Measurements from ENCODE around the gene GMFB. TPM values are rescaled to one million over a fixed set of nuclear protein-coding genes. Genes with fewer than 3 reads are reported as not detected.

The GMFB gene
- total RNA-seq, 1 experiment from 2014 or later = 53.8 TPM

DNA sequence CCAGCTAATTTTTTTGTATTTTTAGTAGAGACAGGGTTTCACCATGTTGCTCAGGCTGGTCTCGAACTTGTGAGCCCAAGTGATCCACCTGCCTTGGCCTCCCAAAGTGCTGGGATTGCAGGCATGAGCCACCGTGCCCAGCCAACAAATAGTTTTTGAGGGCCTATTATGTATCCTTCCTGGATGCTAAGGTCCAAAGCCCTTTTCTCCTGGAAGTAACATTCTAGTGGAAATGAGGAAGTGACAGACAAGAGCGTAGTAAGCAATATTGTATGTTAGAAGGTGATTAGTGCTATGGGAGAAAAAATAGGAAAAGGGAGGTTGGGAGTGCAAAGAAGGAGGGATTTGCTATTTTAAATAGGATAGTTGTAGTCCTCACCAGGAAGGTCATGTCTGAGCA lies 12.0 kb upstream of the GMFB start:
- no TSS peak for BruUV-seq (replicated peaks)
- H2AFZ ChIP-seq (ENCODE audit: low read depth, low read length, poor library complexity, severe bottlenecking) = no peak overlapping the region

More for the DNA sequence above, 12.0 kb upstream of the GMFB start:
- POLR2A ChIA-PET = no interaction called here
- Histone ChIP-seq H3K79me2 (ENCODE audit: insufficient read depth, low read length) (no peaks in the 10 kb centered on the region), H3K9me3 (ENCODE audit: control insufficient read depth in 1 of 2, insufficient read depth in 1 of 2, low read depth in 1 of 2, low read length in 2 of 2) (no peaks in the 10 kb centered on the region), H3K4me1 (ENCODE audit: control insufficient read depth in 1 of 2, insufficient read depth in 2 of 2, low read length in 2 of 2) (peaks cover 0 to 9% of the 10 kb centered on the region in 2 experiments; a peak in 3 of 4 replicates), H3K4me3 (replicated peaks in 1 of 2; ENCODE audit: low read depth in 1 of 2, low read length in 2 of 2) (no peak overlapping the region), H3K36me3 (ENCODE audit: control insufficient read depth in 1 of 2, insufficient read depth in 2 of 2, low read length in 2 of 2) (no peaks in the 10 kb centered on the region), H3K27me3 (ENCODE audit: insufficient read depth, low read length) (no peaks in the 10 kb centered on the region), H3K9ac (ENCODE audit: low read length) (no peak overlapping the region), H3K27ac (ENCODE audit: low read depth, low read length) (no peak overlapping the region), H3K4me2 (ENCODE audit: low read length) (no peak overlapping the region), H3K9me2 (ENCODE audit: insufficient read depth) (no peaks in the 10 kb centered on the region), H4K20me1 (ENCODE audit: insufficient read depth) (no peaks in the 10 kb centered on the region)
- CTCF ChIA-PET = no interaction called here
- intact Hi-C loops (cut with micrococcal nuclease) = no loop called here
- TF ChIP-seq ELF1 (IDR thresholded peaks at IDR 0.05; ENCODE audit: borderline replicate concordance, low read depth) (no peak), EZH2 (IDR thresholded peaks at IDR 0.05) (no peak), JUND (IDR thresholded peaks at IDR 0.05) (no peak), EGR1 (IDR thresholded peaks at IDR 0.05; ENCODE audit: low read depth) (no peak), POLR2A (IDR thresholded peaks at IDR 0.05; ENCODE audit: borderline replicate concordance, extremely low read depth, insufficient read depth, insufficient read length) (no peak), CEBPB (IDR thresholded peaks at IDR 0.05; ENCODE audit: low read depth) (no peak), YY1 (IDR thresholded peaks at IDR 0.05; ENCODE audit: extremely low read depth, insufficient replicate concordance, low read depth, low read length) (no peak), SRF (IDR thresholded peaks at IDR 0.05; ENCODE audit: low read depth) (no peak), ZFX (IDR thresholded peaks at IDR 0.05) (no peak)
- TF ChIP-seq, protein P1, sequence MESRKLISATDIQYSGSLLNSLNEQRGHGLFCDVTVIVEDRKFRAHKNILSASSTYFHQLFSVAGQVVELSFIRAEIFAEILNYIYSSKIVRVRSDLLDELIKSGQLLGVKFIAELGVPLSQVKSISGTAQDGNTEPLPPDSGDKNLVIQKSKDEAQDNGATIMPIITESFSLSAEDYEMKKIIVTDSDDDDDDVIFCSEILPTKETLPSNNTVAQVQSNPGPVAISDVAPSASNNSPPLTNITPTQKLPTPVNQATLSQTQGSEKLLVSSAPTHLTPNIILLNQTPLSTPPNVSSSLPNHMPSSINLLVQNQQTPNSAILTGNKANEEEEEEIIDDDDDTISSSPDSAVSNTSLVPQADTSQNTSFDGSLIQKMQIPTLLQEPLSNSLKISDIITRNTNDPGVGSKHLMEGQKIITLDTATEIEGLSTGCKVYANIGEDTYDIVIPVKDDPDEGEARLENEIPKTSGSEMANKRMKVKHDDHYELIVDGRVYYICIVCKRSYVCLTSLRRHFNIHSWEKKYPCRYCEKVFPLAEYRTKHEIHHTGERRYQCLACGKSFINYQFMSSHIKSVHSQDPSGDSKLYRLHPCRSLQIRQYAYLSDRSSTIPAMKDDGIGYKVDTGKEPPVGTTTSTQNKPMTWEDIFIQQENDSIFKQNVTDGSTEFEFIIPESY (IDR thresholded peaks at IDR 0.05; ENCODE audit: extremely low read depth, insufficient replicate concordance, low read length) = no peak
- TF ChIP-seq, protein P2, sequence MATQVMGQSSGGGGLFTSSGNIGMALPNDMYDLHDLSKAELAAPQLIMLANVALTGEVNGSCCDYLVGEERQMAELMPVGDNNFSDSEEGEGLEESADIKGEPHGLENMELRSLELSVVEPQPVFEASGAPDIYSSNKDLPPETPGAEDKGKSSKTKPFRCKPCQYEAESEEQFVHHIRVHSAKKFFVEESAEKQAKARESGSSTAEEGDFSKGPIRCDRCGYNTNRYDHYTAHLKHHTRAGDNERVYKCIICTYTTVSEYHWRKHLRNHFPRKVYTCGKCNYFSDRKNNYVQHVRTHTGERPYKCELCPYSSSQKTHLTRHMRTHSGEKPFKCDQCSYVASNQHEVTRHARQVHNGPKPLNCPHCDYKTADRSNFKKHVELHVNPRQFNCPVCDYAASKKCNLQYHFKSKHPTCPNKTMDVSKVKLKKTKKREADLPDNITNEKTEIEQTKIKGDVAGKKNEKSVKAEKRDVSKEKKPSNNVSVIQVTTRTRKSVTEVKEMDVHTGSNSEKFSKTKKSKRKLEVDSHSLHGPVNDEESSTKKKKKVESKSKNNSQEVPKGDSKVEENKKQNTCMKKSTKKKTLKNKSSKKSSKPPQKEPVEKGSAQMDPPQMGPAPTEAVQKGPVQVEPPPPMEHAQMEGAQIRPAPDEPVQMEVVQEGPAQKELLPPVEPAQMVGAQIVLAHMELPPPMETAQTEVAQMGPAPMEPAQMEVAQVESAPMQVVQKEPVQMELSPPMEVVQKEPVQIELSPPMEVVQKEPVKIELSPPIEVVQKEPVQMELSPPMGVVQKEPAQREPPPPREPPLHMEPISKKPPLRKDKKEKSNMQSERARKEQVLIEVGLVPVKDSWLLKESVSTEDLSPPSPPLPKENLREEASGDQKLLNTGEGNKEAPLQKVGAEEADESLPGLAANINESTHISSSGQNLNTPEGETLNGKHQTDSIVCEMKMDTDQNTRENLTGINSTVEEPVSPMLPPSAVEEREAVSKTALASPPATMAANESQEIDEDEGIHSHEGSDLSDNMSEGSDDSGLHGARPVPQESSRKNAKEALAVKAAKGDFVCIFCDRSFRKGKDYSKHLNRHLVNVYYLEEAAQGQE (IDR thresholded peaks at IDR 0.05; ENCODE audit: low read depth) = no peak
- TF ChIP-seq, protein P3, sequence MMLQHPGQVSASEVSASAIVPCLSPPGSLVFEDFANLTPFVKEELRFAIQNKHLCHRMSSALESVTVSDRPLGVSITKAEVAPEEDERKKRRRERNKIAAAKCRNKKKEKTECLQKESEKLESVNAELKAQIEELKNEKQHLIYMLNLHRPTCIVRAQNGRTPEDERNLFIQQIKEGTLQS (IDR thresholded peaks at IDR 0.05) = no peak
- TF ChIP-seq, protein P4, sequence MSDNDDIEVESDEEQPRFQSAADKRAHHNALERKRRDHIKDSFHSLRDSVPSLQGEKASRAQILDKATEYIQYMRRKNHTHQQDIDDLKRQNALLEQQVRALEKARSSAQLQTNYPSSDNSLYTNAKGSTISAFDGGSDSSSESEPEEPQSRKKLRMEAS (IDR thresholded peaks at IDR 0.05) = no peak
- TF ChIP-seq, protein P5, sequence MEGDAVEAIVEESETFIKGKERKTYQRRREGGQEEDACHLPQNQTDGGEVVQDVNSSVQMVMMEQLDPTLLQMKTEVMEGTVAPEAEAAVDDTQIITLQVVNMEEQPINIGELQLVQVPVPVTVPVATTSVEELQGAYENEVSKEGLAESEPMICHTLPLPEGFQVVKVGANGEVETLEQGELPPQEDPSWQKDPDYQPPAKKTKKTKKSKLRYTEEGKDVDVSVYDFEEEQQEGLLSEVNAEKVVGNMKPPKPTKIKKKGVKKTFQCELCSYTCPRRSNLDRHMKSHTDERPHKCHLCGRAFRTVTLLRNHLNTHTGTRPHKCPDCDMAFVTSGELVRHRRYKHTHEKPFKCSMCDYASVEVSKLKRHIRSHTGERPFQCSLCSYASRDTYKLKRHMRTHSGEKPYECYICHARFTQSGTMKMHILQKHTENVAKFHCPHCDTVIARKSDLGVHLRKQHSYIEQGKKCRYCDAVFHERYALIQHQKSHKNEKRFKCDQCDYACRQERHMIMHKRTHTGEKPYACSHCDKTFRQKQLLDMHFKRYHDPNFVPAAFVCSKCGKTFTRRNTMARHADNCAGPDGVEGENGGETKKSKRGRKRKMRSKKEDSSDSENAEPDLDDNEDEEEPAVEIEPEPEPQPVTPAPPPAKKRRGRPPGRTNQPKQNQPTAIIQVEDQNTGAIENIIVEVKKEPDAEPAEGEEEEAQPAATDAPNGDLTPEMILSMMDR (IDR thresholded peaks at IDR 0.05 in 2 of 3, conservative IDR thresholded peaks at IDR 0.05 in 1 of 3; ENCODE audit: borderline replicate concordance in 1 of 3, insufficient read depth in 1 of 3, low read depth in 2 of 3, low read length in 2 of 3) = no peak
- no peak for DNase-seq (ENCODE audit: low read depth, low spot score)
- ATAC-seq = no peak
- RAD21 ChIA-PET (ENCODE audit: low non-redundant PET in 1 of 2, low total read pairs in 2 of 2, uncharacterized antibody in 2 of 2, unreplicated experiment in 2 of 2) = no interaction called here
